ENCODE data around the gene IFI6.

Gene IFI6

DNA sequence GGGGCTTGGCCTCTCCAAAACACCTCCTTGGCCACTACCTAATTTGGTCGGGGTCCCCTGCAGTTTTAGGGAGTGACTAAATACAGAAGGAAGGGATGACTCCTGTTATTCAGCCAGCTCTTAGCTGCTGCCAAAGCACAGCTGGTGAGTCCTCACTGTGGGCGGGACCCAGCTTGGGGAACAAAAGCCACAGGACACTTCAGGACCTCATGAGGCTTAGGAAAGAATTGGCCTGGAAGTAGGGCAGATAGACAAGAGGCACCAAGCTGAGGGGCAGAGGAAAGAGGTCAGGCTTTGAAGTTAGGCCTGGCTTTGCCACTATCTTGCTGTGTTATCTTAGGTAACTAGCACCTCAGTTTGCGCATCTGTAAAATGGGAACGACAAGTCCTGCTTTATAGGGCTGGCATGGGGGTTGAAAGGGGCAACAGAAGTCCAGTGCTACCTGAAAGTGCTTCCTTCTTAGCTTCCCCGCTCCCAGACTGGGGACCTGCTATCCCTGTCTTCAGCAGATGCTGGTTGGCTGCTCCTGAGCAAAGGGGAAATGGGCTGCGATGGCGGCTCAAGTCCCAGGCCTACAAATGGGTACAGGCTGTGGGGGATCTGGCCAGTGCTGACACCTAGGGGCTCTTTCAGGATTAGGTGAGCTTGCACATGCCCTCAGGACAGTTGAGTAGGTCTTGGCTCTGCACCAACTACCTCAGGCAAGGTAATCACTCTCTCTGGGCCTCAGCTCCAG lies 15.7 kb downstream of the IFI6 start:
- no peak overlapping the region for H3K4me2 ChIP-seq (ENCODE audit: low read length)
- peaks cover 29% of the 10 kb centered on the region for H3F3A ChIP-seq (ENCODE audit: control insufficient read depth, insufficient read depth)
- no peaks in the 10 kb centered on the region for H3K27me3 ChIP-seq (ENCODE audit: control insufficient read depth, low read length)
- H3K36me3 ChIP-seq (ENCODE audit: control insufficient read depth, low read length) = no peaks in the 10 kb centered on the region
- no peak overlapping the region for H3K27ac ChIP-seq (ENCODE audit: low read depth, low read length)
- H3K4me1 ChIP-seq (ENCODE audit: control insufficient read depth, low read length) = peaks cover 47% of the 10 kb centered on the region
- no peaks in the 10 kb centered on the region for H3K79me2 ChIP-seq (ENCODE audit: control insufficient read depth, low read length)
- no peak overlapping the region for H3K4me3 ChIP-seq (ENCODE audit: low read length)
- no peaks in the 10 kb centered on the region for H3K9me2 ChIP-seq (replicated peaks; ENCODE audit: control insufficient read depth, low read length)
- no peaks in the 10 kb centered on the region for H4K20me1 ChIP-seq (ENCODE audit: control insufficient read depth, insufficient read depth, low read depth, low read length)
- H3K9me3 ChIP-seq (ENCODE audit: control insufficient read depth, insufficient read depth, low read length) = no peaks in the 10 kb centered on the region
- TF ChIP-seq, protein P1, sequence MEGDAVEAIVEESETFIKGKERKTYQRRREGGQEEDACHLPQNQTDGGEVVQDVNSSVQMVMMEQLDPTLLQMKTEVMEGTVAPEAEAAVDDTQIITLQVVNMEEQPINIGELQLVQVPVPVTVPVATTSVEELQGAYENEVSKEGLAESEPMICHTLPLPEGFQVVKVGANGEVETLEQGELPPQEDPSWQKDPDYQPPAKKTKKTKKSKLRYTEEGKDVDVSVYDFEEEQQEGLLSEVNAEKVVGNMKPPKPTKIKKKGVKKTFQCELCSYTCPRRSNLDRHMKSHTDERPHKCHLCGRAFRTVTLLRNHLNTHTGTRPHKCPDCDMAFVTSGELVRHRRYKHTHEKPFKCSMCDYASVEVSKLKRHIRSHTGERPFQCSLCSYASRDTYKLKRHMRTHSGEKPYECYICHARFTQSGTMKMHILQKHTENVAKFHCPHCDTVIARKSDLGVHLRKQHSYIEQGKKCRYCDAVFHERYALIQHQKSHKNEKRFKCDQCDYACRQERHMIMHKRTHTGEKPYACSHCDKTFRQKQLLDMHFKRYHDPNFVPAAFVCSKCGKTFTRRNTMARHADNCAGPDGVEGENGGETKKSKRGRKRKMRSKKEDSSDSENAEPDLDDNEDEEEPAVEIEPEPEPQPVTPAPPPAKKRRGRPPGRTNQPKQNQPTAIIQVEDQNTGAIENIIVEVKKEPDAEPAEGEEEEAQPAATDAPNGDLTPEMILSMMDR (IDR thresholded peaks at IDR 0.05; ENCODE audit: low read depth, low read length, poor library complexity, severe bottlenecking) = peak; percentile 37
- TF ChIP-seq EZH2phosphoT487 (IDR thresholded peaks at IDR 0.05; ENCODE audit: borderline replicate concordance, low read length) = no peak

DNA sequence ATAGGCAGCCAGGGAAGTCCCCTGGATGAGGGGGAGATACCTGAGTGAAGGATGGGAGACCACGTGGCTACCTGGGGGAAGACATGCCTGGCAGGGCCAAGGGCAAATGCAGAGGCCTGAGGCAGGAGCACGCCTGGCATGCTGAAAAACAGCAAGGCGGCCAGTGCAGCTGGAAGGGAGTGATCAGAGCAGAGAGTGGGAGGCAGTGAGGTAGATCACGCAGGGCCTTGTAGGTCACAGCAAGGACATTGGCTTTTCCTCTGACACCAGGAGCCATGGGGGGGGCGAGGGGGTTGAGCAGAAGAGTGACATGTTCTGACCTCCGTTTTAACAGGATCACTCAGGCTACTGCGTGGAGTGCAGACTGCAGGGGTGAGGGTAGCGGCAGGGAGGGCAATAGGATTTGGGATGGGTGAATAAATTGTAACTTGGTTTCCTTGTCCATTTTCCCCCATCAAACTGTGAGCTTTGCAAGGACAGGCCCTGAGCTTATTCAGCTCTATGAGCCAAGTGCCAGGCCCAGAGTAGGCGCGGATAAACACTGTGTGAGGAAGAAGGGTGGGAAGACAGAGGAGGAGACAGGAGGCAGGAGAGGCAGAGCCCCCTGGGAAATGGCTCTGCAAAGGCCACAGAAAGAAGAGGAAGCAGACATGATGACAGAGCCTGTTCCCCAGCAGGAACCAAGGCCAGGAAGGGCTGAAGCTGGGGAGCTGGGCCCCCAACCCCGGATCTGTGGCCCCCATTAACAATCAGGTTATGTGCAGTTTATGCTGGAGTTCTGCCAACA lies 16.6 kb downstream of the IFI6 start:
- Histone ChIP-seq H3K4me3 (ENCODE audit: low read length) (no peak overlapping the region), H3K79me2 (ENCODE audit: control insufficient read depth, low read length) (no peaks in the 10 kb centered on the region), H4K20me1 (ENCODE audit: control insufficient read depth, insufficient read depth, low read depth, low read length) (no peaks in the 10 kb centered on the region), H3F3A (ENCODE audit: control insufficient read depth, insufficient read depth) (peaks cover 22% of the 10 kb centered on the region), H3K27me3 (ENCODE audit: control insufficient read depth, low read length) (no peaks in the 10 kb centered on the region), H3K9me3 (ENCODE audit: control insufficient read depth, insufficient read depth, low read length) (no peaks in the 10 kb centered on the region), H3K36me3 (ENCODE audit: control insufficient read depth, low read length) (no peaks in the 10 kb centered on the region), H3K4me1 (ENCODE audit: control insufficient read depth, low read length) (peaks cover 45% of the 10 kb centered on the region), H3K9me2 (replicated peaks; ENCODE audit: control insufficient read depth, low read length) (no peaks in the 10 kb centered on the region), H3K27ac (ENCODE audit: low read depth, low read length) (no peak overlapping the region), H3K4me2 (ENCODE audit: low read length) (no peak overlapping the region)
- no peak for TF ChIP-seq EZH2phosphoT487 (IDR thresholded peaks at IDR 0.05; ENCODE audit: borderline replicate concordance, low read length)
- TF ChIP-seq, protein P1 (IDR thresholded peaks at IDR 0.05; ENCODE audit: low read depth, low read length, poor library complexity, severe bottlenecking) = no peak

DNA sequence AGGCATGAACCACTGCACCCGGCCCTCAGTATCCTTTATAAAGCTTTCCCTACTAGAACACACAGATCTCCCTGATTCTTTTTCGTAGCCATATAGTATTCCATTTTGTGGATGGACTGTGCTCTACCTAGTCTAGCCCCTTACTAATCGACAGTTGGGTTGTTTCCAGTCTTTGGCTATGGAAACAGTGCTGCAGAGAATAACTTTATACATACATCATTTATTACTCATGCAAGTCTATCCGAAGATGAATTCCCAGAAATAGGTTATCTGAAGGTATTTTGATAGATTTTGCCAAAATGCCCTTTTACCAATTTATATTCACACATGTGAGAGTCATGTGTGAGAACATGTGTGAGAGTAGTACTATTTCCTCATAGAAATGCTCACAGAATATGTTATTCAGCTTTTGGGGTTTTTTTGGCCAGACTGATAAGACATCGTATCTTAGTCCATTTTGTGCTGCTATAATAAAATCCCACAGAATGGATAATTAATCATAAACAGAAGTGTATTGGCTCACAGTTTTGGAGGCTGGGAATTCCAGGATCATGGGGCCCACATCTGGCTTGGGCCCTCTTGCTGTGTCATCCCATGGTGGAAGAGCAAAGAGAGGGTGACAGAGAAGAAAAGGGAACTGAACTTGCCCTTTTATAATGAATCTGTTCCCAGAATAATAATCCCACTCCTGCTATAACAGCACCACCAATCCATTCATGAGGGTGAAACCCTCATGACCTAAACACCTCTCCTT lies 19.7 kb downstream of the IFI6 start:
- H3K36me3 ChIP-seq (ENCODE audit: control insufficient read depth, low read length) = no peaks in the 10 kb centered on the region
- H3K4me1 ChIP-seq (ENCODE audit: control insufficient read depth, low read length) = peaks cover 24% of the 10 kb centered on the region
- TF ChIP-seq, protein P1 (IDR thresholded peaks at IDR 0.05; ENCODE audit: low read depth, low read length, poor library complexity, severe bottlenecking) = no peak
- no peak for TF ChIP-seq EZH2phosphoT487 (IDR thresholded peaks at IDR 0.05; ENCODE audit: borderline replicate concordance, low read length)
- H3K27ac ChIP-seq (ENCODE audit: low read depth, low read length) = no peak overlapping the region
- H3K9me2 ChIP-seq (replicated peaks; ENCODE audit: control insufficient read depth, low read length) = no peaks in the 10 kb centered on the region
- no peak overlapping the region for H3K4me3 ChIP-seq (ENCODE audit: low read length)
- H4K20me1 ChIP-seq (ENCODE audit: control insufficient read depth, insufficient read depth, low read depth, low read length) = no peaks in the 10 kb centered on the region
- H3K79me2 ChIP-seq (ENCODE audit: control insufficient read depth, low read length) = no peaks in the 10 kb centered on the region
- peaks cover 7% of the 10 kb centered on the region for H3F3A ChIP-seq (ENCODE audit: control insufficient read depth, insufficient read depth)
- no peak overlapping the region for H3K4me2 ChIP-seq (ENCODE audit: low read length)
- H3K9me3 ChIP-seq (ENCODE audit: control insufficient read depth, insufficient read depth, low read length) = no peaks in the 10 kb centered on the region
- H3K27me3 ChIP-seq (ENCODE audit: control insufficient read depth, low read length) = no peaks in the 10 kb centered on the region

Data from DOHH2 (cell line).